Fibroblast of skin of right biceps (primary cell): ENCODE results near the gene GET3.
"Not testable (repeated sequence)": the region's sequence is repeated elsewhere in the genome, so short reads cannot be mapped to it uniquely, and the experiment has no call there.

Experiments
- DNase-seq: peaks from one replicate; pipeline ENCODE4 v3.0.0-alpha.2; 2013

The GET3 gene

DNA sequence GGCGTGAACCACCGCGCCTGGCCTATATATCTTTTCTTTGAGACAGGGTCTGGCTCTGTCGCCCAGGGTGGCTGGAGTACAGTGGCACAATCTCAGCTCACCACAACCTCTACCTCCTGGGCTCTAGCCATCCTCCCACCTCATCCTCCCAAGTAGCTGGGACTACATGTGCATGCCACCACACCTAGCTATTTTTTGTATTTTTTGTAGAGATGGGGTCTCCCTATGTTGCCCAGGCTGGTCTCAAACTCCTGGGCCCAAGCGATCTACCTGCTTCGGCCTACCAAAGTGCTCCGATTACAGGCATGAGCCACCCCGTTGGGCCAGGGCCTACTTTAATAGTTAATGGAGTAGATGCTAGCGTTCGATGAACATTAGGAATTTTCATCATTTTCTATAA is 17.0 kb upstream of the GET3 start:
- no peak for DNase-seq

DNA sequence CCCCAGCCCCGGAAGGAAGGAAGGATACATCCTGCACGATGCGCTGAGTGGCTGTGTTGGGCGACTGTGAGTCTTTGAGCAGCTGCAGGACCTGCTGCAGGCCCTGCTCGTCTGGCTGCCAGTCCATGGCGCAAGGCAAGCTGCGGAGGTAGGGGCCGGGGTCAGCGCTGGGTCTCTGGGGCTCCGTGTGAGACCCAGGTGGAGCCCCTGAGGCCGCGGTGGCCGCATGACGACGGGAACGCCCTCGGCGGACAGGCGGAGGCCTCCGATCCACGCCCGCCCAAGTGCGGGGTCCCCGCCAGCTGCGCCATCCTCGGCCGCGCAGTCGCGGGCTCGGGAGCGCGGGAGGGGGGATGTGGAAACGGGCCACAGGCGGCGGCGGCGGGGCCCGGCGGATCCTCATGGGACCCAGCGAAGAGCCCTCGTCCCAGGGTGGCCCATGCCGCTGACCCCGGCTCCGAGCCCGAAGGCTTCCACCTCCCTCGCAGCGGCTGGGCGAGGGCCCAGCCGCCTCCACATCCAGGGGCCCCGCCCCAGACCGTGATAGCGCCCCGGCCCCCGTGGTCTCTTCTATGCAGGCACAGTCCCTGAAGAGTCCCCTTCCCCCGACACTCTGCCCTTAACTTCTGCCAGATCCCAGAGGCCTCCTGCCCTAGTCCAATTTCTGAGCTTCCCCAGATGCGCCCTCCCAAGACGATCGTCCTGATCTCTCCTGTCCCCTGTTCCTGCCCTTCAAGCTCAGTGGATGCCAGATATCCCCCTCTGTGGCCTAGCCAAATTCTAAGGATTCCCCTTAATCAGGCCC is 16.2 kb upstream of the GET3 start:
- no peak for DNase-seq

DNA sequence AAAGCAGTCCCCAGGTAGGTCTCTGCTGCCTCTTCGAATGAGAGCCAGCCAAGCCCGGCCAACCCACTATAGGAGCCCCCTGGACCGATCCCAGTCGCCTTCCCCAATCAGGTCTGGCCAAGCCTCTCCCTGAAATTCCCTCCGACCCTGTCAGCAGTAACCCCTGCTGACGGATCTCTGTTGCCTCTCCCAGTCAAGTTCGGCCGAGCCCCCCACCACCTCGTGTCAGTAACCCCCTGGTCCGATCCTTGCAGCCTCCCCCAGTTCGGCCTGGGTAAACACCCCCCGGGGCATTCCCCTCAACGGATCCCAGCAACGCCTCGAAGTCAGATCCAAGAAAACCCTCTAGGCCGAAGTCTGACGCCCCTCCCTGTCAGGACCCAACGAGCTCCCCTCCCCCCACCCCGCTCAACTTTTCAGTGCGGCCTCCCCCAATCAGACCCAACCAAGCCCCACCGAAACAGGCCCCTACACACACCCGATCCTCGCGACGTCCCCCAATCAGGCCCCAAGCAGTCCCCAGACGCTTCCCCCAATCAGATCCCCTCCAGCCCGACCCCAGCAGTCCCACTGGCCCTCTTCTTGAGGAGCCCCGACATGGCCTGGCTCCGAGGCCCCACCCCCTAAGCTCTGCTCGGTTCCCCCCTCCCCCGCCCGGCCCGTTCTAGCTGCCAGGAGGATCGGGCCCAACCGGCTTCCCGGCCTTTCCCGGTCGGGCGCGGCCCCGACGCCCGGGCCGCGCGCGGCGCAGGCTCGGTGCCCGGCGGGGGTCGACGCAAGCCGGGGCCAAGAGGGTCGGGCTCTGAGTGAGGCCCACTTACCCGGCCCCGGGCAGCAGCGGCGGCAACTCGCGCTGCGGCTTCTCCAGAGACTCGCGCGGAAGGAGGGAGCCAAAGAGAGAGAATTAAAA is 15.4 kb upstream of the GET3 start:
- DNase-seq: peak; percentile 84

DNA sequence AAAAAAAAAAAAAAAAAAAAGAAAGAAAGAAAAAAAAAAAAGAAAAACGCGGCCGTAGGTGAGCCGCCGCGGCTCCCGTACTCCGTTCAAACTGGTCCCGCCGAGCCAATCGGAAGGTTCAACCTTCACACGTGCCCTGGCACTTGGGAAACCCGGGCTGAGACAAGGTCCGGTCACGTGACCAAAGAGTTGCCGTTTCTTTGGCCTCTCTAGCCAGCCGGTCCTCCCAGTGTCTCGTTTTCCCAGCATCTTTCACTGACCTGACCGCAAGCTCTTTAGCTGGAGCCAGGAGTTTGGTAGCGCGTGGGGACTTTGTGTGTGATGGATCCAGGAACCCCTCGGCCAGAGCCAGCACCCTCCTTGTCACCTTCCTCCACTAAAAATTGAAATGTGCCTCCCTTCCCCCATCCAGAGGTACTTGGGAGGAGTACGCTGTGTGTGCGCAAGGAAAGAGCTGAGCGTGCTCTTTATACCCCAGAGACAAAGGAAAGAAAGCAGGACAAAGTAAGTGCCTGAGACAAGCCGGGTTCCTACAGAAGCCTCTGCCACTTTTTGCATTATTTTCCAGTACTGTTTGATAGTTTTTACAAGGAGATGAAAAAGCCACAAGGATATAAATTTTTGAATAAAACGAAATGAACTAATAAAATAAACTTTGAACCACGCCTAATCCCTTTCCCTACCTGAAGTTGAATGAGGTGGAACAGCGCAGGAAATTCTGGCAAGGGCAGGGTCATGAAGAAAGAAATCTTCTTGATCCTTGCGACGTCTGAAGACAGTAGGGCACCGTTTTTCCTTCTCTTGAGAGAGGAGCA is 14.5 kb upstream of the GET3 start:
- DNase-seq: peak; percentile 100

GRCh38 chr19:12723381-12723640 is 14.0 kb upstream of the GET3 start:
- no peak for DNase-seq

GRCh38 chr19:12723641-12724426 is 13.5 kb upstream of the GET3 start, which contains the start of gene TNPO2:
TNPO2 (minus strand) TSS chr19:12723932; CDS start chr19:12720977, 2,955 bp downstream.
- peak; percentile 70 for DNase-seq

- not testable (repeated sequence) for DNase-seq
Measured at GRCh38 chr19:12725612-12726011, 11.7 kb upstream of the GET3 start.

GRCh38 chr19:12726988-12727316 is 10.3 kb upstream of the GET3 start:
- DNase-seq: no peak

- DNase-seq: no peak
Measured at GRCh38 chr19:12727745-12728433, 9.4 kb upstream of the GET3 start.

DNA sequence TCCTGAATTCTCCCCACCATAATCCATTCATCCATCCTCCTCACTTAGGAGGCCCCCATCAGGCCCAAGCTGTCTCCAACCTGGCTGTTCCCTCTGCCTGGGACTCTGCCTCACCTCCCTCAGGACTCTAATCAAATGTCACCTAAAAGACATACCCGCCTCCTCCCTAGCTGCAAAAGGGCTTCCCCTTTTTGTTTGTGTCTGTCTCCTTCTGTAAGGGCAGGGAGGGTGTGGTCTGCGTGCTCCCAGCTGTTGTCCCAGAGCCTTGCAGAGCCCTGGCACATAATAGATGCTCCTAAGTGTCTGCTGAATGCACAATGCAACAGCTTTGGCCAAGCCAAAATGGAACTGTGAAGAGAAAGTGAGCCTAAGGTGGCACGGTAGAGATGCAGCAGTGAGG is 7.2 kb upstream of the GET3 start:
- no peak for DNase-seq

DNA sequence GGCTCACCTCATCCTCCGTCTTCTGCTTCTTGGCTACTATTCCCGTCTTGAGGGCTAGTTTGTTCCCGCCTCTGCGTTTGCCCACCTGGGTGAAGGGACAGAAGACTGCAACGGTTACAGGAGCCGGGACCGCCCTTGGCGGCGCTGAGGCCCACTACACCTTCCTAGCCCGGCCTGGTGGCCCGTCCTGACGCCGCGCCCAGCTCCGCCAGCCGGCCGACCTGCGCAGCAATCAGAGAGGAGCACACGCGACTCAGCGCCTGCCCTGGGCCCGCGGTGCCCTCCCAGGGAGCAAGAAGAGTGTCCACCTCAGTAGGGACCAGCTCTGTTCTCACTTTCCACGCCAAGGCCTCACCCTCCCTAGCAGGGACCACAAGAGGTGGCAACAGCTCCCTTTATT is 6.0 kb upstream of the GET3 start:
- no peak for DNase-seq

- DNase-seq: peak; percentile 62
Measured at GRCh38 chr19:12733369-12734214, 3.7 kb upstream of the GET3 start.

DNA sequence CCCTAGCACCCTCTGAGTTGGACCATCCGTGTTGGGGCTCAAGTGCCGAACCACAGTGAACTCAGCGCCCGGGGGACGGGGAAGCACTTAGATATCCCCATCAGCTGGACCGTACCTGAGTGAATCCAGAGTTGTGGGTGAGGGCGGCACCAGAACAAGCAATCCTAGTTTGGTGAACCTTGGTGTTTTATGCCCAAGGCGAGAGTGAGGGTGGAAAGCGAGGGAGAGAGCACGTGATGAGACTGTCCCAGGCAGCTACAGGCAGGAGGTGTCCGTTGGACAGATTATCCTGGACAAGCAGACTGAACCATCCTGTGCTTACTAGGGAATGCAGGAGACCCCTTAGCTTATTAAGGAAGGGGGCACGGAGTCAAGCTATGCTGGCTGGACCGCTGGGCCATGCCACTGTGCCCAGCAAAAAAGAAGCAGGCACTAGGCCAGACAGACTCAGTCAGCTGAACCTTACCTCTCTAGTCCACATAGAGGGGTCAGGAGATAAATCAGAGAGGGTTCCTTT is 596 bp downstream of the GET3 start:
- DNase-seq: no peak

DNA sequence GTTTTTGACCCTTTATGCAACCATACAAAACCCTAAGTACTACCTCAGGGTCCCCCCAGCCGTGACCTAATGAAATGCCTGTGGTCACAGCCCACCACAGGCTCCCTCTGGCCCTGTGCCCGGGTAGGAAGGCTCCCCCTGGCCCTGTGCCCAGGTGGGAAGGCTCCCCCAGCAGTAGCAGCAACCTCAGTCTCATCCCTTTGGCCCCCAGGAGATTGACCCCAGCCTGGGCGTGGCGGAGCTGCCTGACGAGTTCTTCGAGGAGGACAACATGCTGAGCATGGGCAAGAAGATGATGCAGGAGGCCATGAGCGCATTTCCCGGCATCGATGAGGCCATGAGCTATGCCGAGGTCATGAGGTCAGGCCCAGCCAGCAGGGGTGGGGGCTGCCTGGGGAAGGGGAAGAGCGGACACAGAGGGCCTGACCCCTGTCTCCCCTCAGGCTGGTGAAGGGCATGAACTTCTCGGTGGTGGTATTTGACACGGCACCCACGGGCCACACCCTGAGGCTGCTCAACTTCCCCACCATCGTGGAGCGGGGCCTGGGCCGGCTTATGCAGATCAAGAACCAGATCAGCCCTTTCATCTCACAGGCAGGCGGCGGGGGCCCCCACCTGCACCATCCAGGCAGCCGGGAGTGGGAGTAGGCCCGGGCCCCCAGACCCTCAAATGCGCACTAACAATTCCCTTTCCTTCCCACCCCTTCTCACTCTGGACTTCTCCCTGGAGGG is 8.0 kb downstream of the GET3 start:
- peak; percentile 29 for DNase-seq

- DNase-seq: no peak
Measured at GRCh38 chr19:12748489-12748888, 11.2 kb downstream of the GET3 start.

DNA sequence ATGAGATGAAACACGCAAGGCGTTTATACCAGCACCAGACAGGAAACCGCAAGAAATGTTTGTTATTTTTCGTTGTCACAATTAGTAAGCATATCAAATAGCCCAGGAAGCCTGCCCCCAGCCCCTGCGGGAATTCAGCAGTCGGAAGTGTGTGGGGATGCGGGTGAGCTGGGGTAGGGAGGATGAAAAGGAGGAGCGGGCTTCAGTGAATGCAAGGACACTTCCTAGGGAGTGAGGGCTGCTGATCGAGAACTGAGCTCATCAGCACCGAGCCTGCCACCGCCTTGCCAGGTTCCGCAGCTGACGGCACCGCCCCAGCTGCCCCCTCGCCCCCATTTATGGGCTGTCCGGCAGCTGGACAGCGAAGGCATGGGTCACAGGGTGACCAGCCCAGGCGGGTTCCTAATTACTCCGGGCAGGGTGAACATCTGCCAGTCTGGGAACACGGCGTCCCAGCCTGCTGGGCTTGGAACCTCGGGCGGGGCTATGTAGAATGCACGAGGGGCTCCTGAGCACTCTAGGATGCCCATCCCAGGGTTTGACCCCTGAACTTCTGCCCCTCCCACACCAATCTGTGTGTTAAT is 12.7 kb downstream of the GET3 start:
- peak; percentile 10 for DNase-seq

DNA sequence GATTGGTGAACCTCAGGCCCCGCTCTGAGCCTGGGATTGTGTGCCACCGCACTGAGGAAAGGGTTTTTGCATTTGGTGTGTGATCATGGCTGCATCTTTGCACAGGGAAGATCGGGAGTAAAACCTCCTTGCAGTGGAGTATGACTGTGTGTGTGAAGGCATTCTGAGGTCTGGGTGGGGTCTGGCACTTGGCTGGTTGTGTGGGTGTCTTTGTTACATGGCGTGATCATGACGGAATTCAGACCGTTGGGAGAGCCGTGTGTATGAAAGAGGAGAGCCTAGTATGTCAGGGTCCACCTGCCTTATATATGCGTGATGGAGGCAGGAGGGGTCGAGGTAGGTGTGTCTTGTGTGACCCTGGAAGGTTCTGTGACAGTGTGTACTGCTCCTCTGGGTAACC is 13.6 kb downstream of the GET3 start:
- no peak for DNase-seq

DNA sequence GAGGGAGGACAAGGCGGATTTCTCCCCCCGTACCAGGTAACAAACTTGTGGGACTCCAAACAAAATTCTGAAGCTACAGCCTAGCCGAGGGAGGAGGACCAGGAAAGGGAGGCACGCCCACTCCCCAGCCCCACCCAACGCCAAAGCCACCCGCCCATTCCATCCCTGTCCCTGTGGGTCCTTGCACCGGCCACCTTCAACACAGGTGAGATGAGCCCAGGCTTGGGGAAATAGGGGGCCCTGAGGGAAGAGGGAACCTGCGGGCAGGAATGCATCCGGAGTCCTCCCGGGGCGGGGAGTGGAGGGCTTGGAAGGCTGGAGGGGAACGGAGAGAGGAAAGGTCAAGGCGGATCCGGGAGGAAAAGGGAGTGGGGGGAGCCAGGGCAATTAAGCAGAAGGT is 14.3 kb downstream of the GET3 start, which contains the start of gene BEST2:
Gene BEST2 (plus strand): TSS at position 157 of the 400 bp plus-strand sequence. CDS start 802 bp downstream, outside the sequence.
- DNase-seq: no peak

- DNase-seq: no peak
Measured at GRCh38 chr19:12752056-12752781, 14.9 kb downstream of the GET3 start.
